Stomach (tissue), 19 donors: Measurements from ENCODE around the gene ZNF525. TPM values are rescaled to one million over a fixed set of nuclear protein-coding genes. Genes with fewer than 3 reads are reported as not detected.

Source experiments
- DNase-seq, 2 donors: peaks; one replicate each; pipeline versions ENCODE4 v3.0.0 to v3.0.0-alpha.2; 2013 to 2019
- H3K27ac ChIP-seq, 5 donors: fragments of 200-600 bp in 4 of 5; sonication (generic) in 4 of 5; one replicate each; pipeline ENCODE4 v1.5.1; 2013 to 2019; ENCODE audit warnings: mild to moderate bottlenecking in 1 of 5, moderate library complexity in 1 of 5
- H3K27me3 ChIP-seq, 3 donors: fragments of 200-600 bp; sonication (generic); one replicate each; pipeline ENCODE4 v1.5.1; 2017 to 2019; ENCODE audit warnings: mixed run types in 1 of 3
- H3K36me3 ChIP-seq, 4 donors: fragments of 200-600 bp; sonication (generic); 1 replicate in 3 of 4; 2 replicates in 1 of 4; pipeline ENCODE4 v1.5.1; 2016 to 2019
- H3K4me1 ChIP-seq, 4 donors: fragments of 200-600 bp; sonication (generic); one replicate each; pipeline ENCODE4 v1.5.1; 2016 to 2019
- H3K4me3 ChIP-seq, 4 donors: fragments of 200-600 bp; sonication (generic) in 3 of 4; one replicate each; pipeline ENCODE4 v1.5.1; 2016 to 2019; ENCODE audit warnings: mild to moderate bottlenecking in 1 of 4
- H3K9me3 ChIP-seq, 4 donors: fragments of 200-600 bp; sonication (generic); one replicate each; pipeline ENCODE4 v1.5.1; 2016 to 2019
- CTCF ChIP-seq, 7 experiments: fragments of 450-650 bp in 4 of 7; fragments of 200-600 bp in 3 of 7; sonication (generic) in 3 of 7; IDR thresholded peaks; one replicate each; pipeline ENCODE4 v1.5.1; 2016 to 2019; ENCODE audit warnings: antibody characterized with exemption in 7 of 7, control low read depth in 2 of 7, mild to moderate bottlenecking in 1 of 7
- EP300 ChIP-seq: sonication (generic); formaldehyde crosslinking; IDR thresholded peaks from one replicate; pipeline ENCODE4 v1.6.1; 2017; ENCODE audit warnings: antibody characterized with exemption
- POLR2A ChIP-seq, 4 donors: fragments of 450-650 bp; IDR thresholded peaks; one replicate each; pipeline ENCODE4 v1.6.1; 2016; ENCODE audit warnings: antibody characterized with exemption in 4 of 4, control low read depth in 2 of 4, mild to moderate bottlenecking in 1 of 4, moderate library complexity in 1 of 4
- POLR2AphosphoS5 ChIP-seq, 3 donors: sonication (generic); formaldehyde crosslinking; IDR thresholded peaks; one replicate each; pipeline ENCODE4 v1.6.1; 2016; ENCODE audit warnings: antibody characterized with exemption in 3 of 3
- WGBS, 5 donors: extraction: QIAGEN DNeasy Blood & Tissue Kit in 3 of 5; methylation state at CpG; one replicate each; pipeline versions ENCODE4 v1.1.5 to v1.1.7; 2013 to 2018; 5-methylcytosine and 5-hydroxymethylcytosine counted together
- intact Hi-C: fragments of 100-400 bp; cut with DNase I; formaldehyde crosslinking; loops from one replicate; pipeline ENCODE4 v1.15.1; 2023; ENCODE audit warnings: low total_unique reads
- long read RNA-seq, 10 donors: transcript quantifications; one replicate each; lab custom pipeline, GENCODE V29; 2026
- polyA plus RNA-seq, 3 donors: library from polyadenylated mRNA; stranded (reverse); fragments of 200-250 nt; gene quantifications; one replicate each; pipeline ENCODE4 v1.2.3, GENCODE V29; 2013
- total RNA-seq, 5 donors: library from RNA; depleted of rRNA; stranded (reverse); fragments of >200 nt; gene quantifications; one replicate each; pipeline versions ENCODE4 v1.1.0 to v1.2.3, GENCODE V29; 2014 to 2016
- donor health status: healthy with polysubstance abuse.
- donor health status: Bipolar disorder and iron deficiency.
- donor health status: healthy.

ZNF525 gene
- total RNA-seq (10 to 100 TPM in 3 of 5 donors, 1 to 10 TPM in 2; 3.6 to 33.3 (median 10.4) TPM), polyA plus RNA-seq (1 to 10 TPM; 2.9 to 5.8 (median 4.7) TPM)
- long read RNA-seq, donor 1: 0 reads
- long read RNA-seq, donor 2: 0 reads
- long read RNA-seq, donor 3, partial matches to known transcripts: 0 of 1 reads
- long read RNA-seq, donor 3, other reads (novel, unspliced or antisense): 0 of 1 reads
- long read RNA-seq, donor 4: 0 reads
- long read RNA-seq, donor 5, partial matches to known transcripts: 0 of 1 reads
- long read RNA-seq, donor 5, other reads (novel, unspliced or antisense): 0 of 1 reads
- long read RNA-seq, donor 6: 0 reads
- long read RNA-seq, donor 7, partial matches to known transcripts: 0 of 6 reads
- long read RNA-seq, donor 7, other reads (novel, unspliced or antisense): 5 of 6 reads
- long read RNA-seq, donor 8, partial matches to known transcripts: 0 of 3 reads
- long read RNA-seq, donor 8, other reads (novel, unspliced or antisense): 0 of 3 reads
- long read RNA-seq, donor 9, partial matches to known transcripts: 0 of 1 reads
- long read RNA-seq, donor 9, other reads (novel, unspliced or antisense): 0 of 1 reads
- long read RNA-seq, donor 10: 0 reads

DNA sequence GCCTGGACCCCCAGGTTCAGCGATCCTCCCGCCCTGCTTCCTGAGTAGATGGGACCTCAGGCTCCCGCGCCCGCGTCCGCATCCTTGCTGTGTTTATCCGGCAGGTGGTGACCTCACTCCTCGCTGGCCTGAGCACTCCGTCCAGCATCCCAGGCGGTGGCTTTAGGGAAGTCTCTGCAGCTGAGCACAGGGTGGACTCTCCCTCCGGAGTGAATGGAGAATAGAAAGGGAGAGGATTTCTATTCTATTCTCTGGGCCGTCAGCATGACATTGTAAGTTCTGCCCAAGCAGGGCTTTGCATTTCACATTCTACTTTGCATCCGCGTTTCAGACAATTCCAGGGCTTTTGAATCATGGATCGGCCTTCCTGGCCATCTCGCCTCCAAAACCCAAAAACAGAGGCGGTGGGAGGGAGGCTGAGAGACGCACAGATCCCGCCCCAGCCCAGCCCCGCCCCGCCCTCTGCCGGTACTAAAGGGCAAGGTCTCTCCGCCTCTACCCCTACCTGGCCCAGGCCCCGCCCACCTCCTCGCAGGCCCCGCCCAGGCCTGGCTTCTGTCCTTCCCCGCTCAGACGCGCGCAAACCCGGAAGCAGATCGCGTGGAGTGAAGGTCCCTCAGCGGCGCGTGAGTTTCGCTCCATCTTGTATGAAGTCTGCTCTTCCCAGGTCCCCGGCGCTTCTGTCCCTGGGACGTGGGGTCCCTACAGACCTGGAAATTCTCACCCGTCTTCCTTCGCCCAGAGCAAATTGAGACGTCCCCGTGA, at the start of gene ZNF525:
Gene ZNF525 (plus strand): TSS at position 572 of the 765 bp plus-strand sequence. CDS start 6,577 bp downstream, outside the sequence.
- Histone ChIP-seq H3K27me3 (no peaks in the 10 kb centered on the region), H3K4me3 (peak within 1 kb of the TSS; percentile 66 to 87 (median 70)), H3K27ac (peak within 1 kb of the TSS; percentile 76 to 85 (median 82)), H3K9me3 (peaks cover 0 to 3% (median 0%) of the 10 kb centered on the region in 4 donors), H3K36me3 (no peaks in the 10 kb centered on the region), H3K4me1 (peaks cover 0 to 18% (median 15%) of the 10 kb centered on the region in 4 donors)
- intact Hi-C loops: loop anchor here (10.0 kb wide), 1 partner anchor 171 kb away; the partner anchor contains the start of gene ZNF665
- WGBS, 5 donors: 1 to 2% (median 1%) methylated on average over 27 to 45 of the region's 45 CpGs
- peak; percentile 97 for DNase-seq
- TF ChIP-seq POLR2AphosphoS5 (IDR thresholded peaks at IDR 0.05): peak; percentile 39 to 93 (median 80)
- TF ChIP-seq POLR2A (IDR thresholded peaks at IDR 0.05): peak in 1 of 4 donors; percentile 47
- no peak for TF ChIP-seq EP300
- TF ChIP-seq CTCF (IDR thresholded peaks at IDR 0.05): peak in 4 of 7 experiments; percentile 13 to 54 (median 26)

DNA sequence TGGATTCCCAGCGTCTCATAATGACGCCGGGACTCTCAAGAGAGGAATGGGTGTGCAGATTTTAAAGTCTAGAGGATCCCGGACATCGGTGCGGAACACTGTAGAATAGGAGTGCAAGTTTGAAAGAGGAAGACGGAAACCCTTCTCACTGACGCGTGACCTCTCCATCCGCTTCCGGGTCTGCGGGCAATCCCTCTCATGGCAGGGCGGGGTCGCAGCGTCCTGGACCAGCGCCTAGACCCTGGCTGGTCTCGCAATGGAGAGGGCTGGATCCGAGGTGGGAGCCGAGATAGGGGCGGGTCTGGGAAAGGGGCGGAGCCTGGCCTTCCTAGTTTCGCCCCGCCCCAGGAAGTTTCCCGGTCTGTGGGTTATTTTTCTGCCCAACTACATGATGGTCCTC, 36.5 kb upstream of the ZNF525 start:
- TF ChIP-seq POLR2AphosphoS5 (IDR thresholded peaks at IDR 0.05) (no peak), POLR2A (IDR thresholded peaks at IDR 0.05) (no peak), EP300 (no peak), CTCF (IDR thresholded peaks at IDR 0.05) (no peak)
- Histone ChIP-seq H3K36me3 (no peaks in the 10 kb centered on the region), H3K9me3 (peaks cover 2 to 56% (median 37%) of the 10 kb centered on the region in 4 donors), H3K27me3 (peaks cover 0 to 19% (median 0%) of the 10 kb centered on the region in 3 donors), H3K4me3 (peak overlapping the region in 1 of 4 donors; percentile 13), H3K4me1 (peaks cover 0 to 10% (median 7%) of the 10 kb centered on the region in 4 donors), H3K27ac (no peak overlapping the region)
- WGBS, 5 donors: 23 to 33% (median 27%) methylated on average over 24 of the region's 24 CpGs
- peak in 1 of 2 donors; percentile 68 for DNase-seq
- intact Hi-C loops: no loop called here

- H3K27ac ChIP-seq: peak overlapping the region in 3 of 5 donors; percentile 79 to 83 (median 82)
- intact Hi-C loops: loop anchor here (10.0 kb wide), 1 partner anchor 138 kb away; the partner anchor contains the start of gene ZNF665
- H3K9me3 ChIP-seq: peaks cover 2 to 30% (median 11%) of the 10 kb centered on the region in 4 donors
- TF ChIP-seq CTCF (IDR thresholded peaks at IDR 0.05): no peak
- TF ChIP-seq EP300: no peak
- TF ChIP-seq POLR2A (IDR thresholded peaks at IDR 0.05): no peak
- TF ChIP-seq POLR2AphosphoS5 (IDR thresholded peaks at IDR 0.05): no peak
- DNase-seq: peak in 1 of 2 donors; percentile 3
- H3K4me1 ChIP-seq: peaks cover 0 to 28% (median 17%) of the 10 kb centered on the region in 4 donors
- peaks cover 0 to 8% (median 6%) of the 10 kb centered on the region in 4 donors for H3K36me3 ChIP-seq
- WGBS, 5 donors: 36 to 74% (median 67%) methylated on average over 14 of the region's 14 CpGs
- peaks cover 0 to 4% (median 0%) of the 10 kb centered on the region in 3 donors for H3K27me3 ChIP-seq
- peak overlapping the region; percentile 68 to 87 (median 70) for H3K4me3 ChIP-seq
These were observed 33.0 kb upstream of the ZNF525 start for GRCh38 chr19:53332484-53332883.
